Dermis lymphatic vessel endothelial cell (primary cell): ENCODE measurements around the gene DPH6. TPM values are rescaled to one million over a fixed set of nuclear protein-coding genes. Genes with fewer than 3 reads are reported as not detected.

ENCODE experiments used
- total RNA-seq: library from RNA; depleted of rRNA; stranded (reverse); fragments of >200 nt; gene quantifications from 2 replicates; pipeline ENCODE4 v1.2.1, GENCODE V29; 2014

Gene DPH6, protein sequence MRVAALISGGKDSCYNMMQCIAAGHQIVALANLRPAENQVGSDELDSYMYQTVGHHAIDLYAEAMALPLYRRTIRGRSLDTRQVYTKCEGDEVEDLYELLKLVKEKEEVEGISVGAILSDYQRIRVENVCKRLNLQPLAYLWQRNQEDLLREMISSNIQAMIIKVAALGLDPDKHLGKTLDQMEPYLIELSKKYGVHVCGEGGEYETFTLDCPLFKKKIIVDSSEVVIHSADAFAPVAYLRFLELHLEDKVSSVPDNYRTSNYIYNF
- total RNA-seq, result 12.0 and 17.8 TPM in 2 replicates

GRCh38 chr15:35545824-35546510 is at the start of gene DPH6:
TSS of gene DPH6 (minus strand) at chr15:35546165. CDS start at chr15:35546141, 24 bp downstream.

